ENCODE data around the gene SRGAP1. TPM values are rescaled to one million over a fixed set of nuclear protein-coding genes. Genes with fewer than 3 reads are reported as not detected.

Gene SRGAP1
- total and polyA plus RNA-seq, 2 of the 4 experiments (the other 2 are of a cell fraction) = 10.0 to 10.2 TPM

DNA sequence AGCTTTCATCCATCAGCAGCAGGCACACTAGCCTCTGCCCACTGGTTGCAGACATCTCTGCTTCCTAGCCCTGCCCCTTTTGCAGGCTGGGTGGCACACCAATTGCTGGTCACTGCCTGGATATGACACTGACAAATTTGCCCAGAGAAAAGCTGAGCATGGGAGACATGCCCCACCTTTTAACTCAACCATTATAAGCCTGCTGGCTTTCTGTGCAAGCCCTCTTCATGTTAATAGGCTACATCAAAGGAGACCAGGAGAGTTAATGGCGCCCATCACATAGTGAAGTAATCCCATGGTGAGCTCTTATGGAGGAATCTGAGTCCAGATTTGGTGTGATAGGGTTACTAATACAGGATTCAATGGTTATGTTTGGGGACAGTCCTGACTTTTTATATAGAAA, 238.4 kb downstream of the SRGAP1 start:
- Histone ChIP-seq H4K20me1 (ENCODE audit: insufficient read depth, low read length) (no peaks in the 10 kb centered on the region), H3K4ac (ENCODE audit: low read depth, low read length) (peak overlapping the region; percentile 82), H3K79me1 (ENCODE audit: low read depth in 1 of 2, low read length in 2 of 2) (peaks cover 7 to 52% of the 10 kb centered on the region in 2 experiments), H3K27me3 (ENCODE audit: control insufficient read depth, insufficient read depth, low read length) (no peaks in the 10 kb centered on the region), H2BK20ac (ENCODE audit: low read depth, low read length) (peak overlapping the region; percentile 37; the same call in 1 of the 2 replicates), H3K4me2 (ENCODE audit: low read depth, low read length) (peak overlapping the region; percentile 65), H3K14ac (replicated peaks; ENCODE audit: low read depth, low read length) (peak overlapping the region; percentile 77), H2AFZ (replicated peaks; ENCODE audit: low read length, poor library complexity) (no peak overlapping the region), H3K36me3 (ENCODE audit: control insufficient read depth, insufficient read depth, low read length) (peaks cover 19% of the 10 kb centered on the region), H3K27ac (ENCODE audit: insufficient read depth, low read length) (peak overlapping the region; percentile 86; the same call in 1 of the 2 replicates), H2BK5ac (ENCODE audit: low read depth, low read length, poor library complexity, severe bottlenecking) (peak overlapping the region; percentile 76), H3K4me3 (ENCODE audit: insufficient read depth, low read depth, low read length) (no peak overlapping the region), H2BK120ac (ENCODE audit: low read depth, low read length) (peak overlapping the region; percentile 69), H4K8ac (ENCODE audit: low read depth in 2 of 2, low read length in 2 of 2) (peak overlapping the region; percentile 32 to 72; a peak in 2 of 4 replicates), H3K9ac (ENCODE audit: low read depth, low read length) (no peak overlapping the region; the same call in 1 of the 2 replicates), H2AK9ac (replicated peaks; ENCODE audit: low read depth, low read length, poor library complexity) (peak overlapping the region; percentile 78), H4K5ac (ENCODE audit: low read depth, low read length) (peak overlapping the region; percentile 69), H3K9me1 (ENCODE audit: insufficient read depth, low read length) (peaks cover 11% of the 10 kb centered on the region), H3K56ac (ENCODE audit: extremely low read depth, insufficient read depth, low read length) (peak overlapping the region; percentile 24; the same call in 1 of the 2 replicates), H3K9me3 (ENCODE audit: control insufficient read depth, insufficient read depth, low read length) (no peaks in the 10 kb centered on the region), H3K4me1 (ENCODE audit: control insufficient read depth, insufficient read depth, low read length) (peaks cover 20% of the 10 kb centered on the region), H3K23ac (ENCODE audit: low read depth, low read length) (peak overlapping the region; percentile 80; the same call in 1 of the 2 replicates), H3K18ac (ENCODE audit: low read depth, low read length) (peak overlapping the region; percentile 30), H2AK5ac (ENCODE audit: low read depth, low read length) (peak overlapping the region; percentile 68), H4K91ac (ENCODE audit: insufficient read depth, low read depth, low read length) (peak overlapping the region; percentile 68), H2BK15ac (ENCODE audit: low read depth, low read length) (peak overlapping the region; percentile 61; the same call in 1 of the 3 replicates)
- no TSS peak for BruUV-seq (replicated peaks)
- in situ Hi-C loops (cut with MboI; ENCODE audit: low sequenced_read_pairs) = no loop called here
- WGBS, 2 experiments (ENCODE audit: extremely low coverage in 2 of 2, insufficient read length in 1 of 2) = no CpG with 5 or more reads among the region's 1 CpG
- ATAC-seq (ENCODE audit: low read depth) (peak; percentile 28), DNase-seq (no peak)
- CTCF ChIA-PET = no interaction called here
- no peak for TF ChIP-seq MXI1 (IDR thresholded peaks at IDR 0.05; ENCODE audit: borderline replicate concordance, low read depth, low read length)
- no peak for TF ChIP-seq CHD1 (IDR thresholded peaks at IDR 0.05; ENCODE audit: low read depth, low read length)
- no peak for TF ChIP-seq RCOR1 (IDR thresholded peaks at IDR 0.05; ENCODE audit: insufficient replicate concordance, low read length)
- TF ChIP-seq, protein P1, sequence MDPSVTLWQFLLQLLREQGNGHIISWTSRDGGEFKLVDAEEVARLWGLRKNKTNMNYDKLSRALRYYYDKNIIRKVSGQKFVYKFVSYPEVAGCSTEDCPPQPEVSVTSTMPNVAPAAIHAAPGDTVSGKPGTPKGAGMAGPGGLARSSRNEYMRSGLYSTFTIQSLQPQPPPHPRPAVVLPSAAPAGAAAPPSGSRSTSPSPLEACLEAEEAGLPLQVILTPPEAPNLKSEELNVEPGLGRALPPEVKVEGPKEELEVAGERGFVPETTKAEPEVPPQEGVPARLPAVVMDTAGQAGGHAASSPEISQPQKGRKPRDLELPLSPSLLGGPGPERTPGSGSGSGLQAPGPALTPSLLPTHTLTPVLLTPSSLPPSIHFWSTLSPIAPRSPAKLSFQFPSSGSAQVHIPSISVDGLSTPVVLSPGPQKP (IDR thresholded peaks at IDR 0.05; ENCODE audit: borderline replicate concordance, low read depth, low read length) = no peak
- no peak for TF ChIP-seq BHLHE40 (IDR thresholded peaks at IDR 0.05; ENCODE audit: low read depth, low read length)
- TF ChIP-seq MAZ (IDR thresholded peaks at IDR 0.05; ENCODE audit: borderline replicate concordance, low read depth, low read length) = no peak
- TF ChIP-seq MAFK (IDR thresholded peaks at IDR 0.05; ENCODE audit: low read depth, low read length) = no peak
- no peak for TF ChIP-seq CEBPB (IDR thresholded peaks at IDR 0.05; ENCODE audit: low read depth, low read length)
- TF ChIP-seq POLR2A (IDR thresholded peaks at IDR 0.05; ENCODE audit: low read depth, low read length) = no peak
- TF ChIP-seq FOS (IDR thresholded peaks at IDR 0.05; ENCODE audit: low read depth, low read length) = no peak
- no peak for TF ChIP-seq RAD21 (IDR thresholded peaks at IDR 0.05; ENCODE audit: low read length)
- no peak for TF ChIP-seq SMC3 (IDR thresholded peaks at IDR 0.05; ENCODE audit: low read depth, low read length)
- TF ChIP-seq, protein P2, sequence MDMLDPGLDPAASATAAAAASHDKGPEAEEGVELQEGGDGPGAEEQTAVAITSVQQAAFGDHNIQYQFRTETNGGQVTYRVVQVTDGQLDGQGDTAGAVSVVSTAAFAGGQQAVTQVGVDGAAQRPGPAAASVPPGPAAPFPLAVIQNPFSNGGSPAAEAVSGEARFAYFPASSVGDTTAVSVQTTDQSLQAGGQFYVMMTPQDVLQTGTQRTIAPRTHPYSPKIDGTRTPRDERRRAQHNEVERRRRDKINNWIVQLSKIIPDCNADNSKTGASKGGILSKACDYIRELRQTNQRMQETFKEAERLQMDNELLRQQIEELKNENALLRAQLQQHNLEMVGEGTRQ (IDR thresholded peaks at IDR 0.05; ENCODE audit: low read depth, low read length) = no peak
- no peak for TF ChIP-seq RFX5 (IDR thresholded peaks at IDR 0.05; ENCODE audit: low read depth, low read length)
- dilution Hi-C loops (cut with HindIII; ENCODE audit: low sequenced_read_pairs, unreplicated experiment) = no loop called here
- POLR2A ChIA-PET (ENCODE audit: unreplicated experiment) = no interaction called here
- intact Hi-C loops (cut with micrococcal nuclease) = loop anchor here (5.0 kb wide), 2 partner anchors 99 to 169 kb away; no protein-coding TSS in a partner anchor
